NCI-H446 (cell line): Measurements from ENCODE around the gene DCBLD2.

Source experiments
- DNase-seq, 2 experiments: peaks; one replicate each; lab custom pipeline; 2025; lab: John Stamatoyannopoulos, UW

DCBLD2 gene

DNA sequence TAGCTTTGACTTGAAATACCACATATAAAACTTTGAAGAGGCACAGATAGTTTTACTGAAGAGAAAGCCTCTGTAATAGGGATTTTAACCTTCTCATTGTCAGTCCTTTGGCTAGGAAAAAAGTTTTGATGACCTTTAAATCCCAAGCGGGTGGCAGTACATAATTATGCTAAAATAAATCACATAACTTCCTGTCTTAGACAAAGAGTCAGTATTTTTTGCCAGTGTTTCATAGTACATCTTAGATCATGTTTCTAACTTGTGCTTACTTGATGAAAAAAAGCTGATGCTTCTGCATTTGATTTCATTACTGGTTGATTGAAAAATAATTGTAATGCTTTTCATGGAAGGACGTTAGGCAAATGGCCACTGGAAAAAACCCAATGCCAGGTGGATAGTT is 132.5 kb downstream of the DCBLD2 start:
- no peak for DNase-seq

DNA sequence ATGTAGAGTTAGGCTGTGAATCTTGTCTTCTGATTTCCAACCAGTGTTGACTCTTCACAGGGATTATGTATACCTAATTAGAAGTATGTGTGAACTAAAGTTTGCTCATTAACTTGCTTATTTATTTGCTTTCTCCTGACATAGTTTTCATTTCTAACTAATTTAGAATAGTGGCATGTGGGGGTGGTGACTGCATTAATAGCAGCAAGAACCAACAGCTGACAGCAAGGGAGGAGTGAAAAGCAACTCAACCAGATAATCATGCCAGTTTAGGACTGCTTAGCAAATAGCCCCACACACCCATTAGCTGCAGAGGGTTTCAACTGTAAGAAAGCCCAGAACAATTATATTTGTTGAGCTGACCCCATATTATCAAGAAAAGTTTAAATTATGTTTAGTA is 134.6 kb downstream of the DCBLD2 start:
- no peak for DNase-seq

DNA sequence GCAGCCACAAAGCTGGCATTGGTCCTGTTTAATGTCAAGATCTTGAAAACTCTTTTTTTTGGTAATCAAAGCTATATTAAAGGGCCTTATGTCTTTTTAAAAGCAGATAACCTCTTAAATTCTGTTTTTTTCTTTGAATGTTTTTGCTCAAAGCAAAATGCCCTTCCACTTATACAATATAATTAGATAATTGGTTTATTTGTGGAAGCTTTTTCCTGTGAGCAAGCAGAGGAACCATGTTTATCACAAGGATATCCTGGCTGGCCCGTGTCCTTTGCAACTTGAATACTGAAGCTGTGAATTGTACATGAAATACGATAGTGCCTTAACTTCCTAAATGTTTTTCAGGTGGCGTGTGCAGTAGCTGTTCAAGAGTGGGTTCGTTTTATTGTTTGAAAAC is 135.8 kb downstream of the DCBLD2 start:
- DNase-seq = no peak

DNA sequence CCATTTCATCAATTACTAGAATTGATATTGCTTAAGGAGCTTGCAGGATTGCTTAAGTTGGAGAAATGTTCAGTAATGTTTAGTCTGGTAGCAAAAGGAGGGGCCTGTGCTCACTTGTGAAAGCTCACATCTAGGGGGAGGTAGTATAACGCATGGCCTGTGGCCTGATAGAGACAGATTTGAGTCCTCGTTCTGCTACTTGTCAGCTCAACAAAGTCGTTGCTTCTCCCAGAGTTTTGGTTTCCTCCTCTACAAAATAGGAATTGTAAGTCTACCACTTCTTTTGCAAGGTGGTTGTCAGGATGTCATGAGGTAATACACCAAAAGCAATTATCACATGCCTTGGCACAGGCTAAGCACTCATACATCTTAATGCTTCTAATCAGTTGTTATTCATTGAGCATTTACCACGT is 137.0 kb downstream of the DCBLD2 start:
- no peak for DNase-seq

DNA sequence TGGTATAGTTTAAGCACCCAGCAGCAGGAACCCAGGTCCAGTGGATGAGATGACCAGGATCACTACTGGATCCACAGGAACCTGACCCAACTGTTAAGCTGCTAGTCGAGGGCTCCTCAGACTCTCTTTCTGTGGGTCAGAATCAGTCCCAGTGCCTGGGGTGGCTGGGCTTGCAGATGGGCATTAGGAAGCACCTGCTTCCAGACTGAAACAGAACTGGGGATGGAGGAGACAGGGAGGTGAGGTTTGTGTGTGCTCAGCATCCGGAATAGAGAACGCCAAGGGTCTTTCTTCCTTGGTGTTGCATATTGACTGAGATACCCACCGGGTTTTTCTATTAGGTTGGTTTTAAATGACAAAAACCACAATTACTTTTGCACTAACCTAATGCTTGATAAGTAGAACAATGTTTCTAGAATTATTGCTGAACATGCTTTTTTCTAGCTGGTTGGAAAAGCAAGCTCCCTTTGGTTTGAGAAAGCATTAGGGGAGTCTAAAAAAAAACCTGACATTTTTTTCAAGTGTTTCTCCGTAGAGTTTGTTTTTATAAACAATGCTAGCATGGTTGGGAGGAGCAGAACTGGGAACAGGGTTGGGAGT is 137.6 kb downstream of the DCBLD2 start:
- no peak for DNase-seq

DNA sequence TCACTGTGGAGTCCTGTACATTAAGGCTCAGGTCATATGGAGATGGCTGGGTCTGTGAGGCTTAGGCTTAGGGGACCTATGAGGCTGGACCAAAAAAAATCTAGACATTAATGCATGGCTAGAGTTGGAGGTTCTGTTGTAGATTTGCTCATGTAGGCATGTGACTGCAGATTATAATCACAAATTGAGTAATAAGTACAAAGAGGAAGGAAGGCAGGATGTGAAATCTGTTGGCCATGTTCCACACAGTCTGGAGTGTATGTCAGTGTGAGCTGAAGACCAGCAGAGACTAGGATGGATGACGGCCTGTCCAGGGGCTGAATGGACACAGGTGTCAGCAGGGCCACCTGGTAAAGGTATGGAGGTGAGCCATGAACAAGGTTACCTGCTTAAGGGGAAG is 138.4 kb downstream of the DCBLD2 start, which contains the start of gene ST3GAL6:
Gene ST3GAL6, plus strand, starts transcription at position 265 of the 400 bp plus-strand sequence. CDS start 5,101 bp downstream, outside the sequence.
- no peak for DNase-seq

DNA sequence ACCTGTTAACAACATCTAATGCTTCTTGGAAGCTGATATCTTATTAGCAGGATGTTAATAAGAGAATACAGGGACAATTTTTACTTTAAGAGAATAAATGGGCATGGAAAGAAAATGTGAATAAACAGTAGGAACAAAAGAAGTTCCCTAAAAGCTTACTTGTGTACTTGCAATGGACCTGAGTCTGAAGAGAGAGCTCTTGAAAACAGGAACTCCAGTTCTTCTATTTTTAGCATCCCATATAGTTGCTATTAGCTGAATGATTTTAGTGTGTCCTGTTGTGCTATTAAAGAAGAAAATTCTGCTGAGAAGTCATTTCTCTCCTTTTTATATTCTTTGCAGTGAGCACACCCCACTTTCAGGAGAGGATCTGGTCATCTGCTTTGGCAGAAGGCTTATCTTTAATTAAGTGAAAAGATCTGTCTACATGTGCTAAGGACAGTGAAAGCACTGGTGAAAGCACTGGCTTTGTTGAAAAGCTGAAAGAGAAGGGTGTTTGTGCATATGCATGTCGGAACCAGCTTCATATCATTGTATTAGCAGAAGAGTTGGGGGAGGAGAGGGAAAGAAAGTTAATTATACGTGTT is 139.8 kb downstream of the DCBLD2 start:
- no peak for DNase-seq

DNA sequence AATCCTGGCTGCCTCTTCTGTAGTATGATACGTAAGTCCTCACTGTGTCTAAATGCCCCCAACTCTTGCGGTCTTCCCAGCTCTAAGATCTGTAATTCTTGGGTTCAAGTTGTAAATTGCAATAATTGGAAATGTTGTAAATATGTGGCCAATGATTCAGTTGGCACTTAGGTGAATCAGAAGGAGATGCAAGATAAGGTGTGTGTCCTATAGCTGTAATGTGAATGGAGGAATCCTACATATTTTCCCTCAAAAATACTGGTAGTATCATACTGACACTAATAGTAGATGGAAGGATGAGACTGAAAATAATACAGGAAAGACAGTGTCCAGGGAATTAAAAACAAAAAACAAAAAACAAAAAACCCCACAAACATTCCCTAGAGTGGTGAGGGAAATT is 141.9 kb downstream of the DCBLD2 start:
- DNase-seq = no peak

DNA sequence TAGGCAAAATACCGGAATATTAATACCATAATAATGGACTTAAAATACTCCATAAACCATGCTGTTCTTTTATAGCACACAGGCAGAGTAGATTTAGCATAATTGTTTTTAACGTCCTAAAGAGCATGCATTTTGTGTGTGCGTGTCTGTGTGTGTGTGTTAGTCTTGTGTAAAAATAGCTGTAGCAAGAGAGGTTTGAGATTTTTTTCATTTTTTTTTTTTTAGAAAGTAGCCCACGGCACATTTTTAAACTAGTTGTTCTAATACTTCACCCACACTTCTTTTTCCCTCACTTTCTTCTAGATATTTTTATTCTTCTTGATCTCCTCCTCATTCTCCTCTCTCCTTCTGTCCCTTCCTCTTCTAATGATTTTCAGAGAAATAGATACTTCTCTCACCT is 145.9 kb downstream of the DCBLD2 start:
- DNase-seq = no peak

DNA sequence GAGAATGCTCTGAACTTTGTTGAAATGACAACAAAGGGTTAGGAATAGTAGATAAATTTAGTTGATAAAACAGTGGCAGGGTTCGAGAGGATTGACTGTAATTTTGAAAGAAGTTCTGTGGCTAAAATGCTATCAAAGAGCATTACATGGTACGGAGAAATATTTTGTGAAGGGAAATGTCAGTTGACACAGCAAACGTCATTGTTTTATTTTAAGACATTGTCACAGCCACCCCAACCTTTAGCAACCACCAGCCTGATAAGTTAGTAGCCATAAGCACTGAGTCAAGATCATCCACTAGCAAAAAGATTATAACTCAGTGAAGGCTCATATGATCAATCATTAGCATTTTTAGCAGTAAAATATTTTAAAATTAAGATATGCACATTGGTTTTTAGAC is 147.0 kb downstream of the DCBLD2 start:
- DNase-seq = no peak

DNA sequence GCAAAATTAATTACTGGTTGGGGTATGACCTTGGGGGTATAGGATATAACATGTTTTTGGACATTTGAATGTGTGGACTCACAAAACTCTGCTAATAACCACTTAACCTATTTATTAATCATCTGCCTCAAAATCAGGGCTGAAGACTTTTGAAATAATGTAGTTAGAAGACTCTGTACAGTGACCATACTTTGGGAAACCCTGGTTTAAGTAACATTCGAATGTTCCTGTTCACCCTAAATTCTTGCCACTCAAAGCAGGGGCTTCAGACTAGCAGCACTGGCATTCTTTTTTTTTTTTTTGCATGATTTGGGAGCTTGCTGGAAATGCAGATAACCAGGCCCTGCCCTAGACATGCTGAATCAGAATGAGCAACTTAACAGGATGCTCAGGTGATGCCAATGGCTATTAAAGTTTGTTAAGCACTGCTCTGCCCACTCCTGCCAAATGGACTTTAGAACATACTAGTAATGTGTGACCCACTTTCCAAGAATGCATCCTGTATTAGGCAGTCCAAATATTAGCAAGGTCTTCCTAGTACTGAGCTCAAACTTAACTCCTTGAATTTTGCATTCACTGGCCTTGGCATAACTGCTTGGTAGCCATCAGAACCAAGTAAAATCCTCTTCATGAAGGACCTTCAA is 151.1 kb downstream of the DCBLD2 start:
- no peak for DNase-seq

DNA sequence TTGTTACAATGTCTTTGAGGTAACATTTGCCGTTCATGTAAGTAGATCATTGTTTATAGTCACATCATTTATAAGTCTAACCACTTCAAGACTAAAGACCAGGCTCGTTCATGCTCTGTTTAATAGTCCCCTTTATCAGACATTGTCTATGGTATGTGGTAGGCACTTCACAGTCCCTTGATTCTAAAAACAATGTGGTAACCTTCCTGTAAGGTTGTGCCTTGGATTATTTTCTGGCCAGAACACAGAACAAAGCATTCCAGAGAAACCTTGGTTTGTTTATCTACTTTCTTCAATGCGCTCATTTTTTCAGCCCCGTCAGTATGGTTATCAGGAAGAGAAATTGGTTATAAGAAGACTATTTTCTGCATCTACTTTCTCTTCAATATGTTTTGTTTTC is 154.6 kb downstream of the DCBLD2 start:
- DNase-seq = no peak

DNA sequence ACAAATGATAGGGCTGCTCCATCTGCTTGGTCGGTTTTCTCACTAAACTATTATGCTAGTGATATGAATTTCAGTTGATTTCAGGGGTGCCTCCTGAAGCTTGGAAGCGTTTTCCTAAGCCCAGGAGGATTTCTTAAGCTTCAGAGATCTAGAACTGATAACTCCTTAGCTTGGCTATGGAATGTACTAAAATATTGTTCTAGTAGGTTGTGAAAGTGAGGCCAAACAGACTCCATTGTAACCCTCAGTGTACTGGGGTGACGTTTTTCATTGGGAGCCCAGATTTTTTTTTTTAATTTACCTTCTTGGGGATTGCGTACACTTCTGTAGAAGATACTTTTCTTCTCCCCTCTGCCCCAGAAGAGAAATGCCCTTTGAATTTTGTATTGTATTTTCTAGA is 155.4 kb downstream of the DCBLD2 start:
- no peak for DNase-seq
